GM18867 (cell line): ENCODE results near the gene COX7A2.

ENCODE experiments used
- ATAC-seq: cut with Tn5 transposase; IDR thresholded peaks from one replicate; pipeline ENCODE4 v1.9.1; 2021; ENCODE audit warnings: mild to moderate bottlenecking, moderate library complexity; ENCODE audit not compliant: unreplicated experiment

Gene COX7A2

DNA sequence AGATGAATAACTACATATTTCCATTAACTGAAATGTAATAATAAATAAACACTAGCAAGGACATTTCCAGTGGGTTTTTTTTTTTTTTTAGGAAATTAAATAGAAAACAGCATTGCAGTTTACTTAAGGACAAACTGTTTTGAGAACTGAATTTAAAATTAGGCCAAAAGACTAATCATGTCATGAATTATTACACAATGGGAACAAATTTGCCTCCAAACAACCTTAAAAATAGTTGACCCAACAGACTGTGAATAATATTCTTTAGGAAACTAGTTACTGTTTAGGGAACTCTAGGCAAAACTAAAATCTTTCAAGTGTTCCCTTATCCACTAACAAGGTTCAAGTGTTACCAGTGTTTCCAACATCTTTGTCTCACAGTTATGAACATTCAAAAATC is 21.3 kb downstream of the COX7A2 start:
- ATAC-seq: no peak

DNA sequence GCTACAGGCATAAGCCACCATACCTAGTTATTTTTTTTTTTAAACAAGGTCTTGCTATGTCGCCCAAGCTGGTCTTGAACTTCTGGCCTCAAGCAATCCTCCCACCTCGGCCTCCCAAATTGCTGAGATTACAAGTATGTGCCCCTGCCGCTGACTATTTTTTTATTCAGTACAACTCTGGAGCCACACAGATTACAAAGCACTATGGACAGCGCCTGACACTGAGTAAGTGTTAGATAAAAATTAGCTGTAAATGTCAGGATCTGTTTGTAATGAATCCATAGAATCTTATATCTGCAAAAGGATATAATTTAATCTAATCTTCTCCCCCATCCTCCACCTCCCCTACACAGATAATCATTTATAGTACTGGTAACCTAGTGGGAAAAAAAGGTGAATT is 22.5 kb downstream of the COX7A2 start:
- no peak for ATAC-seq

DNA sequence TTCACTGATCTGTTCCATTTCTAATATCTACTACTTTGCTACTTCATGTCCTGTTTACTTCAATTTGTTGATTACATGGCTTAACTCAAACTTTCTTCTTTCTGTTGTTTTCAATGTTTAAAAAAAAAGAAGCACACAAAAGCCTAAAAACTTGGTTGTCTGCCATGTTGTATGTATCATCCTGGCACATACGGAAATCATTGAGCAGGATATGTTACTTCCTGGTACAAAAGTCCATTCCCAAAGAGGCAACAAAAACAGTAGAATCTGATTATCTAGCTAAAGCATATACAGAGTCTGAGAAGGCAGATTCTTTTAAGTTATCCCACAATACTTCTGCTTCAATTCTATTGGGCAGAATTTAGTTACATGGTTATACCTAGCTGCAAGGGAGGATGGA is 23.2 kb downstream of the COX7A2 start:
- ATAC-seq: no peak

DNA sequence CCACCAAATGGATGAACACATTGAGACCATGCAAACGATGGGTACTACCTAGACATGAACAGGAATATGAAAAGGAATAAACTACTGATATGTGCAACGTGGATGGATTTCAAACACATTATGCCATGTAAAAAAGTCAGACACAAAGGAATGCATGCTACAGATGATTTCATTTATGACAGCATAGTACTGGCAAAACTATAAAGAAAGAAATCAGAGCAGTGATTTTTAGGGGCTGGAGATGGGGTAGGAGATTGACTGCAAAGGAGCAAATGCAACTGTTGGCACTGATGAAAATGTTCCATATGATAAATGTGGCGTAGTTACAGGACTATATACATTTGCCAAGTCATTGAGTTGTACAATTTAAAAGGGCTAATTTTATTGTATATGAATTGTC is 24.3 kb downstream of the COX7A2 start:
- no peak for ATAC-seq

DNA sequence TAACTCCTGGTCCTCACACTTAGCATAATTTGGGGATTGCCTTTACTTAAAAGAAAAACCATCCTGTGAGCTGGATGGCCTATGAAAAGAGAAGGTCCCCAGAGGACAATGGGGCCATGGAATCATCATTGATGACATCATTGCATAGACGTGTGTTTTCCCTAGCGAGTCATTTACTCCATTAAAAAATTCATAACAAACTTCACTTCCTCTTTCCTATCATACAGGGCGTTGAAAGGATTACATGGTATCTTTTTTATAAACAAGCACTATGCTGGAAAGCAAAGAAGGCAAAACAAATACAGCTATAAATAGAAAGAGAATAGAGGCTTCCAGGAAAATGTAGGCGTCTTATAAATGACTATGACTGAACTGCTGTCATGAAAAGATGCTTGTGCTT is 26.4 kb downstream of the COX7A2 start:
- no peak for ATAC-seq

DNA sequence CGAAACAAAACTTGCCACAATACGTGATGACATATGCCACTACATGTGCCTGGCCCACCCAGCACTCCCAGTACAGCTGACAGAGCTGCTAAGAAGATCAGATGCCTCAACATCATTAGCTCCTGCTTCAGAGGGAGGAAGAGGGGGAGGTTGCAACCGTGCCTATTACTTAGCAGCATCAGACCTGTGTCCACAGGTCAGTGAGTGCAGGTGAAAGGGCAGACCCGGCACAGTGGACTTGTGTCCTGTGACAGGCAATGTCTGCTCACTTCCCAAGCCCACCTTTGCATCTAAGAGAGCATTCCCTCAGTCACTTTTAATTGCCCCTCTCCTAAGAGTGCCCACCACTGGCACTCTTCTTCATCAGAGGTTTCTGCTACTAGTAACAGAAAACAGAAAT is 28.3 kb downstream of the COX7A2 start:
- no peak for ATAC-seq

DNA sequence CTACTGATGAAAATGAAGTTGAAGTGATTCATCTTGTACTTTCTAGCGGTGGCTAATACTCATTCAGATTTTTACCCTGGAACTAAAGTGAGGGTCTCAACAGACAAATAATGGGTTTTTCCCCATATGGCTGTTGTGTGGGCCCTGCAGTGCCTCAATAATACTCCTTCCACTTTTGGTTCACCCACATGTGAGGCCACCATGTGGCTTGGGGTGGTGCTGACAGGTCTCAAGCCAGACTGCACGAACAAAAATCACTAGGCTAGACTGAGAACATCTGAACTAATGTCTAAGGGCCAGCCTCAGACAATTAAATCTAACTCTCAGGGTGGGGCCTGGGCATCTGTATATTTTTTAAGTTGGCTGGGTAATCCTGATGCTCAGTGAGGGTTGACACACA is 29.9 kb downstream of the COX7A2 start:
- ATAC-seq: peak; percentile 55

DNA sequence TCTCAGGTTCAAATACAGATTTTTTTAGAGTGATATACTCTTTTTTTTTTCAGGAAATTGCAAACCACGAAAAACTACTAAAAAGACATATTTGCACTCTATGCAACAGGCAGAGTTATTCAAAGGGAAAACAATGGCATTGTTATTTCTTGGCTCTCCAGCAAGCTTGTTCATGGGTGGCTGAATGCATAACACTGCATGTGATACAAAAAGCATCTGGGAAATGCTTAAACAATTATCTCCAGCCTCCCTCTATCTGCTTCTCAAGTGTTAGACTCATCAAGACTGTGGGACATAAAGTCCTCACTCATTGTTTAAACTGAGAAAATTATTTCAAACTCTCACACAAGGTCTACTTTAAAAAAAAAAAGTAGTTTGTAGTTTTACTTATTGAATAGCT is 30.5 kb downstream of the COX7A2 start:
- no peak for ATAC-seq

DNA sequence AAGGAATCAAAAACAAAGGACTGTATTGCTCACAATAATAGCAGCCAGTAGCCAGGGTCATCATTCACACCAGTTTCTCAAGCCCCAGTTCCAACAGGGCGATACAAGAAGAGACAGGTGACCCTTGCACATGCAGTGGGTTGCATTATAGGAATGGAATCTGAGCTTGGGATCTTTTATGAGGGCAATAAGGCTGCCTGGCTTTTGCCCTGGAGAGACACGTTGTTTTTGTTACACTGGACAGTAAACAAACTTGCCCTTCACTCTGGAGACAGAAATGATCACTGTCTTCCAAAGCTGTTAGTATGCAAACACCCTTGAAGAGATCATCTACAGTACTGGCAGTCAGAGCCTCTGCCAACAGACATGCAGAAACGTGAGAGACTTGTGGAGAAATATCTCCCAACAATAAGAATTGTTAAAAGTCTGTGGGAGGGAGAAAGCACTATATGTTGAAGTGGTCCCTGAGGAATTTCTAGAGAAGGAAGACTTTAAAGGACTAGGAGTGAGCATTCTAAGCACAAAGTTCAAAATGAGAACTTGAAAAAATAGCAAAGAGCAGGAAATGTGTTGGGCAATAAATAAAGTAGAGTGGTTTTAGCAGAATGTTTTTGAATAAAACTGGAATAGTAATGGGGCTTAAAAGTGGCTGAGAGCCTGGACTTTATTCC is 31.5 kb downstream of the COX7A2 start:
- no peak for ATAC-seq

DNA sequence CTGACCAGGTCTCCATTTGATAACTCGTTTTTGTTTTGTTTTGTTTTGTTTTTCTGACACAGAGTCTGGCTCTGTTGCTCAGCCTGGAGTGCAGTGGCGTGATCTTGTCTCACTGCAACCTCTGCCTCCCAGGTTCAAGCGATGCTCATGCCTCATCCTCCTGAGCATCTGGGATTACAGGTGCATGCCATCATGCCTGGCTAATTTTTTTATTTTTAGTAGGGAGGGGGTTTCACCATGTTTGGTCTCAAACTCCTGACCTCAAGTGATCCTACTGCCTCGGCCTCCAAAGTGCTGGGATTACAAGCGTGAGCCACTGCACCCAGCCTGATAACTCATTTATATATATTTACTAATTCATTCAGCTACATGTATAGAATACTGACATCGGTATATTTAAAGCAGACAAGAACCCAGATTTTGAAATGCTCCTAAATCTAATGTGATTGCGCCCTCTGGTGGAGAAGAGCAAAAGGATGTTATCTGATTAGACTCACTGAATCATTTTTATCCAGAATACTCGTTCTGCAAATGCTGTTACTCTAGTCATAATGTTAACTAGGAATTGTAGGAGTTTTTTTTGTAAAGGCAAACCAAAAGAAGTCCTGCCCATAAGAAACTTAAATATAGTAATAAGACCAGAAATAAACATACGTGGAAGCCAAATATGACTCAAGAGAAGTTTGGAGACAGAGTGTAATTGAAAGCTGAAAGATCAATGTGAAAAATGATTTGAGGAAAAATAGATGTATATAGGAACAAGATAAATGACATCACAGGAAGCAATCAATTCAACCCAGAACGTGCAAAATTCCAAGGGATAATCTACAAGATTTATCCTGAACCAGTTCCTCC is 32.5 kb downstream of the COX7A2 start:
- ATAC-seq: peak; percentile 29

DNA sequence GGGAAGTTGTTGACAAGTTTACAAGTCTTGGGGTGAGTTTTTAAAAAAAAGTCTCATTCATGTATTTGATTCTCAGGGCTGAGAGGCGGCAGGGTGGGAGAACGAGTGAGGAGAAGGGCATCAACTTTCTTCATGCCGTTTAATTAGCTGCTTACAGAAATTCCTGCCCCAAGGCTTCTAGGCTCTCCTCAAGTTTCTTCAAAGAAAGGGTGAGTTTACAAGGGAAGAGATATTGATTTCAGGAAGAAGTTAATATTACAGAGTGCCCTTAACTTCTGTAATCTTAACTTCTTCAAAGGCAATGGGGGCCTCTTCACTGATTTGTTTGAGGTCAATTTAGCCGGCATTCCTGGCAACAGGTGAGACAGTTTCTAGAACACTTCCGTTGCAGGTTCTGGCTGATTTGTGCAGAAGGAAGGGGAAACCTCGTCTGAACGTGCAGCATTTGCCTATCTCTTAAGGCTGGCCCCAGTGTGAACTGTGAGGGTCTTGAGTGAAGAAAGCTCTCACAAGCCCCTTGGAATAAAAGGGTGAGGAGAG is 34.3 kb downstream of the COX7A2 start:
- no peak for ATAC-seq

DNA sequence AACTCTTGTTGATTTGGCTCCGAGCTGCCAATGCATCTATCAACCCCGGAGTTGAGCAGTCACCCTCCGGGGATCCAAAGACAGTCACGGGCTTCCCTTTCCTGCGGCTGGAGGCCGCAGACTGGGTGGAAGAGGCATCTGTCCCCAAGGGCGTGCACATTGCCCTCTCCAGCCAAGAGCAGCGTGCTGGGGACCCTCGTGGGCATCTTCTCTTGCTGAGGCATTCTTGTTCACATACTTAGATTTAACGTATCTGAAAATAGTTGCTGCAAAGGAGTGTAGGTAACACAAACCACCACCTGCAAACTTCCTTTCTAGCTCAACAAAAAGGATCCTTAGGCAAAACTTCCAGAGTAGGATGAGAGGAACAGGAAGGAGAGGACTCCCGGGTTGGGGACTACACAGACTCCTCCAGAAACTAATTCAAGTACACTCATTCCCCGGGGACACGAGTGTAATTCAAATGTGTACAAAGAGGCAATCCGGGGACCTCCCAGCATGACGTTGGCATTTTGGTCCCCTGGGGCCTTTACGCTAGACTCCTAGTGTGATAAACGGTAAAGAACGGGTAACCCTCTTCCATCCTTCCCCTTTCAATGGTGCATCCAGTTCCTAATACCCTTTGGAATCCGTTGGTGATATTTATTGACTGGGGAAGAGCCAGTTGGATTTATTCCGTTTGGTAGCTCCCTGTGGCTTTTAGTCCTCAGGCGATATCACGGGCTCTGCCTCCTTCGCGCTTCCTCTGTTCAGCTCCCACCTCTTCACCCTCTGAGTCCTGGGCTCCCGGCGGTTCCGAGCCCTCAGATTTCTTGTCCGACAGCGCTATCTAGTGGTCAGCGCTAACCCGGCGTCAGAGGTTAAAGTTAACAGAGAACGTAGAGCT is 35.1 kb downstream of the COX7A2 start:
- peak; percentile 80 for ATAC-seq

DNA sequence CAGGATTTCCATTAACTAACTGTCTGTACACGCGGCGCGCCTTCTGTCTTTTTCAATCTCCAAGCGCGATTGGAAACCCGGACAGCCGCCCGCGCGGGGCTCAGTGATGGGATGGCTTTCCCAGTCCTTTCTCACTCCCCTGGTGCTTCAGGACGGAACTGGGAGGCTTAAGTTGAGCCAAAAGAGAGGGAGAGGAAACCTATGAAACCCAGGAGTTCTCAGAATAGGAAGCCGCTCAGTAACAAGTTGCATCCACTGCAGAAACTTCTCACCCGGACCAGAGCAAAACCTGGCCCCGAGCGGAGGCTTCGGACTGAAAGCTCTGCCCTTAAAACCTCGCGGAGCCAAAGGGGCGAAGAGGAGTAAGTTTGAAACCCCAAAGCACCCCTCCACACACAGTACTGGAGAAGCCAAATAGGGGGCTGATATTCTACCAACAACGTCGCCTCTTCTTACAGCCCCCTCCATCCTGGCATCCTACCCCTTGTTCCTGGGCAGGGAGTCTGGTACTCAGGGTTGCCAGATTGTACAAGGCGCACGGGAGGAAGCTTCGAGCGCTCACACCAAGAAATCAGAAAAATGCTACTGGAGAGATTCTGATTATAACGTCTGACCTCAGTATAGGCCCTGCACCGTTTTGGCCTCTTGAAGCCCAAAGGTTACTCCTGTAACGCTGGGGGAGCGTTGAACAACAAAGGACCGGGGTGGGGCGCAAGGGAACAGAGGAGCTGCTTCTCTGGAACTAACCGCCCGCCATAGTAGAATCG is 36.8 kb downstream of the COX7A2 start:
- no peak for ATAC-seq

DNA sequence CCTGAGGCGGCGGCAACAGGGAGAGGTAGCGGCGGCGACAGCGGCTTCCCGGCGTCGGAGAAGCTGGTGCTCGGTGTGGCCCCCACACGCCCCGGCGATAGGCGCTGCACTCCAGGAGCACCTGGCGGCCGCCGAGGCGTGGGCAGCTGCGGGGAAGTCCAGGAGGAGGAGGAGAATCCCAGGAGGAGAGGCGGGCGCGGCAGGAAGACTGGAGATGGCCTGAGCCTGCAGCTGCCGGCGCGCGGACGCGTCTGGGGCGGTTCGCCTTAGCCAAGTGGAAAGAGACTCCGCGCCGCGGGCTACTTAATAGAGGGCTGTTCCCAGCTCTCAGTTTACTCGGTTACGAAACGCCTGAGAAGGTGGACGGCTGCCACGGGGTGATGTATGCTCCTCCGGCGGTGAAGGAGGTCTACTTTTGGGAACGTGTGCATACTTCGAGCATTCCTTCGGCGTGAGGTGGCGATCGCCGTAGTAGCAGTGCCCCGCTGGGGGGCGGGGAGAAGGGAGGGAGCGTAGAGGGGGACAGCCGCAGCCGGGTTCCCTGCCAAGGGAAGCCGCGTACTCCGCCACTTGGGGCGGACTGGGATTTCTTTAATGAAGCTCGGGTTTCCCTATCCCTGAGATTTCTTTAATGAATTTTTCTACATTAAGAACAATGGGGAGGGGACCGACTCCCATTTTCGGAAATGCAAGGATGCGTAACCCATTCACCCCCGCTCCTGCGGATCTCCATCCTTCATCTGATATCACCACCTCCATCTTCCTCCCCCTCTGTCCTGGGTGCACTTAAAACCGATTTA is 37.6 kb downstream of the COX7A2 start, which contains the start of gene COL12A1:
TSS of gene COL12A1 (minus strand) at position 278 of the 800 bp plus-strand sequence. CDS start 3,261 bp downstream, outside the sequence.
- no peak for ATAC-seq

DNA sequence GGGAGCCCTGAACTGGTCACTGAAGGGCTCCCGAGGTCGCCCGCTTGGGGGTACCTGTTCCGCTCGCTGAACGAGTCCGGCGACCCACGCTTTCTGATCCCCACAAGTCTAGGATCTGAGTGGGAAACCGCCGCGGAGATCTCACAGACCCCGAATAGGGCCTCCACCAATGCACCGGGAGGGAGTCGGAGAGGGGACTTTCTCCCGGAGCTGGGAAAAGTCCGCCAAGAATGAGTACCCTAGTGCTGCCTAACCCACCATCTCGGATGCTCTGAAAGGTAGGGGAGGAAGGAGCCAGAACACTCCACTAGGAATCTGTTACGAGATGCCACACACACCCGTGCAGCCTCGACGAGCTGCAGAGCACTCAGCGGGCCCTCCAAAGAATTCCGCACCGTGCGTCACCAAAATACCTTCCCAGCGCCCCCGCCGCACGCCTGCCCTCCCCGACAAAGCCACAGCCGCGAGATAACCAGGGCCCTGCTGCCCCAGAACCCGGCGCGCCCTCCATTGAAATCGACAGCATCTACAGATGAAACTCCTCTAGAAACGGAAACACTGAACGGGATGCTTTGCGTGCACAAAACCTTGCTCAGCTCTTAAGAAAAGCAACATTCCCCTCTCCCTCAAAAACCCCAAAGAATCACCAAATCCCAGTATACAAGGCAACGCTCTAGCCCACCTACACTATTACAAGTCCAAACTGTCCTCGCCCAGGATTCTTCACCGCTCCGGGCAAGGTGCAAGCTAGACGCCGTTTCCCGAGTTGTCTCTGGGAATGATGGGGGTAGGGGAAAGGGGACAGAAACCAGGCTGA is 38.4 kb downstream of the COX7A2 start:
- no peak for ATAC-seq

DNA sequence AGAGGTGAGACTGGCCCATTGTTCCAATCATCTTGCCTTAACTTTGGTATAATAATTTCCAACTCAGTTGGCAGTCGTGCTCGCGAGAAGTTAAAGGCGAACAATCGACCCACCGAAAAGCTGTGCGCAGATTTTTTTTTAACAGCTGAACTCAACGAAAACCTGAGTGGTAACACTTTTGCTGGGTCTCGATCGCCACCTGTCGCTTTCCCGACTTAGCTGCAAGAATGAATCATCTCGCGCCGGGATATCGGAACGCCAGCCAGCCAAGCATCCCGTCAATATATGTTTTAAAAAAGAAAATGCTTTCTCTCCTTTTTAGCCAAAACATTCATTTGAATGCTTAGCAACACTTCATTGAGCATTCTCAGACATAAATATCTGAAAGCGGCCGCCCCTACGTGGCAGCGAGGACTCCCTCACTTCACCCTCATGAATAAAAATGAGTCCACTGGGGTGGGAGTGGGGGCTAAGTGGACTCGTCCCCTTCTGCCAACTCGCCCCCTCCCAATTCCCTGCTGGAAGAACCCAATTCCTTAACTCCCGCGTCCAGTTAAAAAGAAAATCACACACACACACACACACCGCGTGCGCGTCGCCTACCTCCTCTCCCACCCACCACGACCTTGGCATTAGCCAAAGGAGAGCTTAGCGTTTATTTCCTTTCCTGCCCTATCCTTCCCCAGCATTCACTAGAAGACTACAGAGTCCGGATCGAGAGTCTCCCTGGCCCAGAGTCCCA is 39.2 kb downstream of the COX7A2 start:
- ATAC-seq: no peak

DNA sequence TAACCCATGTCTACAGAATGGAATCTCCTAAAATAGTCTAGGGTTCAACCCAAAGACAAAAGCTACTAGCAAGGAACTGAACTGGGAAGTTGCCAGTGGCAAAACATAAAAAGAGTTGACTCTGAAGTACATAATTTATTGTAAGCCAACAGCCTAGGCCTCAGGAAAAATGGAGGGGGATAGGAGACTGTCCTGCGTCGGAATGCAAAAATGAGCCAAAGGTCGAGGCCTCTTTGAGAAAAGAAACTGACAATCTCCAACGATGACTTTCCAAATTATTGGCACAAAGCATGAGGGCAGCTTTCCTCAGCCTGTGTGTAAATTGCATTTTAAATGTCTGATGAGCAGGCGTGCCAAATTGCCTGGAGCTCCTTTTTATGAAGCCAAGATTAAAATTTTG is 39.9 kb downstream of the COX7A2 start:
- ATAC-seq: no peak

DNA sequence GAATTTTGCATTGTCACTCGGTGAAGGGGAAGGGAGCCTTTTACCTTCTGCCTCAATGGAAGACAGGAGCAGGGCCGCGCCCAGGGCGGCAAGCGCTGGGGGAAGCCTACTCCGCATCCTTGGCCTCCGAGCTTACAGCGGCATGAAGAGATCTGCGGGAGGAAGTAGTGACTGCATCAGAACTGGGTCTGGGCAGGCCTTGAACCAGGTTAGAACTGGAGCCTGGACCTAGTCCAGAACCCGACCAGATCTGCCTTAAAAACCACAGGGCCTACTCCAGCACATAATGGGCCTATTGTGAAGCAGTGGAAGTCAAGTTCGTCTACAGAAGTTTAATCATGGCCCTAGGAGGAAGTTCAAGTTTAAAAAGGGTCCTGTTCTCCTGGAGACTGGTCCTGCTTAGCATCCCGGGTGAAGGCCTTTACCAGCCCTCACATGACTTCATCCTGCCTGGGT is 40.9 kb downstream of the COX7A2 start:
- ATAC-seq: no peak
